Calu3 (cell line): ENCODE data around the gene LRMDA. TPM values are rescaled to one million over a fixed set of nuclear protein-coding genes. Genes with fewer than 3 reads are reported as not detected.

Experiments
- BruUV-seq: library from RNA; stranded (reverse); fragments of 400-500 nt; replicated peaks from 2 replicates; lab custom pipeline; 2021; lab: Mats Ljungman, UMichigan
- CTCF ChIA-PET: fragments of 300-600 bp; sonication (Branson Sonifier 250); formaldehyde crosslinking; loops from one replicate; lab custom pipeline; 2022; ENCODE audit warnings: antibody characterized with exemption; lab: Charles Lee
- DNase-seq: peaks from one replicate; pipeline ENCODE4 v3.0.0; 2022
- H3K27ac Mint-ChIP-seq: one replicate; pipeline ENCODE4 v1.8.0; 2022; ENCODE audit warnings: mixed read lengths; ENCODE audit not compliant: unreplicated experiment
- H3K27me3 Mint-ChIP-seq: one replicate; pipeline ENCODE4 v1.8.0; 2022; ENCODE audit warnings: mixed read lengths; ENCODE audit not compliant: unreplicated experiment
- H3K36me3 Mint-ChIP-seq: one replicate; pipeline ENCODE4 v1.8.0; 2022; ENCODE audit warnings: mild to moderate bottlenecking, moderate library complexity, mixed read lengths; ENCODE audit not compliant: insufficient read depth, unreplicated experiment
- H3K4me1 Mint-ChIP-seq: one replicate; pipeline ENCODE4 v1.8.0; 2022; ENCODE audit warnings: mild to moderate bottlenecking, low read depth, mixed read lengths; ENCODE audit not compliant: unreplicated experiment
- H3K4me3 Mint-ChIP-seq: one replicate; pipeline ENCODE4 v1.8.0; 2022; ENCODE audit warnings: mild to moderate bottlenecking, low read depth, moderate library complexity, mixed read lengths; ENCODE audit not compliant: unreplicated experiment
- H3K9me3 Mint-ChIP-seq: one replicate; pipeline ENCODE4 v1.8.0; 2022; ENCODE audit warnings: low read depth, mixed read lengths; ENCODE audit not compliant: unreplicated experiment
- intact Hi-C: fragments of 100-400 bp; cut with micrococcal nuclease; formaldehyde crosslinking; loops from one replicate; pipeline ENCODE4 v1.10.0; 2022; ENCODE audit not compliant: unreplicated experiment
- total RNA-seq: library from RNA; stranded (reverse); gene quantifications from 2 replicates; pipeline ENCODE4 v1.2.3, GENCODE V29; 2022
- TF ChIP-seq, protein P1 (sequence below): fragments of 200-600 bp; IDR thresholded peaks from one replicate; pipeline ENCODE4 v1.8.0; 2022; ENCODE audit warnings: antibody characterized with exemption; ENCODE audit not compliant: unreplicated experiment

Gene LRMDA
- total RNA-seq, 1 experiment from 2014 or later, result 7.6 TPM

DNA sequence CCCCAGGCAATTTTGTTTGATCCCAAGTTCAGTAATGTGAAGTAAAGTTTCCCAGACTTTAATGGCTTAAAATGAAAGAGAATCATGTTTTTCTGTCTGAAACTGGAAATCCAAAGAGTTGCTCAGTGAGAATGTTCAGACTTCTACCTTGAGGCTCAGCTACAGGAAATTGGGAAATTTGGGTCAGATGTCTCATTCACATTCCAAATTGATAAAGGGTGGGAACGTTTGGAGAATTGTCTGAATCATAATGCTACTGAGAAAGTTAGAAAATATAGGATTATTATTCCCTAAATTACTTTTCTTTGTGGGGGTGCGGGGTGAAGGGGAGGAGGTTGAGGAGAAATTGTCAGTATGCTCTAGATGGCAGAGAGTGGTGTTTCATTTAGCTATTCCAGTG is 773.9 kb downstream of the LRMDA start:
- Mint-ChIP-seq H3K27ac (no peak overlapping the region), H3K27me3 (no peaks in the 10 kb centered on the region), H3K36me3 (no peaks in the 10 kb centered on the region), H3K4me3 (no peak overlapping the region), H3K9me3 (peaks cover 13% of the 10 kb centered on the region), H3K4me1 (no peaks in the 10 kb centered on the region)
- DNase-seq, result no peak
- TF ChIP-seq, protein P1, sequence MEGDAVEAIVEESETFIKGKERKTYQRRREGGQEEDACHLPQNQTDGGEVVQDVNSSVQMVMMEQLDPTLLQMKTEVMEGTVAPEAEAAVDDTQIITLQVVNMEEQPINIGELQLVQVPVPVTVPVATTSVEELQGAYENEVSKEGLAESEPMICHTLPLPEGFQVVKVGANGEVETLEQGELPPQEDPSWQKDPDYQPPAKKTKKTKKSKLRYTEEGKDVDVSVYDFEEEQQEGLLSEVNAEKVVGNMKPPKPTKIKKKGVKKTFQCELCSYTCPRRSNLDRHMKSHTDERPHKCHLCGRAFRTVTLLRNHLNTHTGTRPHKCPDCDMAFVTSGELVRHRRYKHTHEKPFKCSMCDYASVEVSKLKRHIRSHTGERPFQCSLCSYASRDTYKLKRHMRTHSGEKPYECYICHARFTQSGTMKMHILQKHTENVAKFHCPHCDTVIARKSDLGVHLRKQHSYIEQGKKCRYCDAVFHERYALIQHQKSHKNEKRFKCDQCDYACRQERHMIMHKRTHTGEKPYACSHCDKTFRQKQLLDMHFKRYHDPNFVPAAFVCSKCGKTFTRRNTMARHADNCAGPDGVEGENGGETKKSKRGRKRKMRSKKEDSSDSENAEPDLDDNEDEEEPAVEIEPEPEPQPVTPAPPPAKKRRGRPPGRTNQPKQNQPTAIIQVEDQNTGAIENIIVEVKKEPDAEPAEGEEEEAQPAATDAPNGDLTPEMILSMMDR, result no peak
- BruUV-seq, result no TSS peak
- CTCF ChIA-PET, result no interaction called here
- intact Hi-C loops, result no loop called here

DNA sequence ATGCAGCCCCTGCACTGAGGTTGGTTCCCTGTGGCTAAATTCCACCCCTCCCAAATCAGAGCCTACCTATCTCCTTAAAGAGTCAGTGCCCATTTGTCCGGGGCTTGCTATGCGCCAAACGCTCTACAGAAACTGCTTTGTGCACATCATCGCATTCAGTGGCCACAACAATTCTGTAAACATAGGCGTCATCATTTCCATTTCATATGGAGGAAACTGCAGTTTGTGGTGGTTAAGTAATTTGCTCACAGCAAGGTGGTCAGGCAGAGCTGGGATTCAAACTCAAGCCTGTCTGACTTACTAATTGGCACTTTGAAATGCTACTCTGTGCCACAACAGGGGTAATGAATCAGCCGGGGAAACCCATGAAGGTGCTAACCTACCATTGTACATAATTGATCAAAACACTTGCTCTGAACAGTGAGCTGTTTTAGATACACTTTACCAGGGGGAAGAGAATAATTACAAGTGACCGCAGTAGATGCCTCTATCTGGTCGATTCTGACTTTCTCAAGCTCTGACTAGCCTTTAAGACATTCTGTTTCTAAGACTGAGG is 775.5 kb downstream of the LRMDA start:
- H3K4me1 Mint-ChIP-seq, result no peaks in the 10 kb centered on the region
- no peak overlapping the region for H3K4me3 Mint-ChIP-seq
- DNase-seq, result no peak
- intact Hi-C loops, result no loop called here
- H3K9me3 Mint-ChIP-seq, result peaks cover 19% of the 10 kb centered on the region
- no peaks in the 10 kb centered on the region for H3K27me3 Mint-ChIP-seq
- H3K36me3 Mint-ChIP-seq, result no peaks in the 10 kb centered on the region
- TF ChIP-seq, protein P1, result no peak
- no peak overlapping the region for H3K27ac Mint-ChIP-seq
- CTCF ChIA-PET, result no interaction called here
- no TSS peak for BruUV-seq

DNA sequence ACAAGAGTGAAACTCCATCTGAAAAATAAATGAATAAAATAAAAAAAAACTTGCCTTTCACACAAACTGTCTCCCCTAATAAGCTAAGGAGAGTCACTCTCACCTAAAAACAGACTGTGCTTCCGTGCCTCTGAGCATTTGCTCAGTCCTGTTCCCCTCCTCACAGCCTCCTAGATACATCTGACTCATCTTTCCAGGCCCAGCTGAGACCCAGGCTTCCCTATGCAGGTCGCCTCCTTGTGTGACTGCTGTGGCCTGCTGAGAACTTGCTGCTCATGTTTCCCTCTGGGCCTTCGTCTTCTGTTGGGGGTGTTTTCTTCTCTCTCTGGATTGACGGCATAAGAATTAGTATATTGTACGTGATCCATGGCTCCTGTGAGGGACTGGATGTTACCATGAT is 777.7 kb downstream of the LRMDA start:
- TF ChIP-seq, protein P1, result no peak
- no peaks in the 10 kb centered on the region for H3K36me3 Mint-ChIP-seq
- H3K4me1 Mint-ChIP-seq, result no peaks in the 10 kb centered on the region
- CTCF ChIA-PET, result no interaction called here
- no peak overlapping the region for H3K4me3 Mint-ChIP-seq
- no peak overlapping the region for H3K27ac Mint-ChIP-seq
- intact Hi-C loops, result no loop called here
- H3K9me3 Mint-ChIP-seq, result peaks cover 19% of the 10 kb centered on the region
- no peak for DNase-seq
- no TSS peak for BruUV-seq
- no peaks in the 10 kb centered on the region for H3K27me3 Mint-ChIP-seq

DNA sequence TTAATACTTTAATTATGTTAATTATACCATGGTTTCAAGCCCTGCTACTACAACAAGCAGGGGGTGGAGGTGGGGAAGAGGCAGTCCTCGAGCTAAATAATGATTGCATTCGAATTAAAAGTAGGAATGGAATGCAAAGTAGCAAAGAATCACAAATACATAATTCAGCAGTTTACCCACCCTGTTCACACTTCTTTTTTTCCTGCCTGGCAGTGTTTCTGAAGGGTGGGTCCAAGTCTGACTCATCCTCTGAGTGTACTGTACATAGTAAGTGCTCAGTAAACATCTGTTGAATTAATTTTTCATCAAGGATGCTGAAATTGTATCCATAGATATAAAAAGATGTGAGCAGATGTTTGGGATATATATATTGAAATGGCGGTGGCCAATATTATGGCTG is 778.8 kb downstream of the LRMDA start:
- Mint-ChIP-seq H3K27me3 (no peaks in the 10 kb centered on the region), H3K9me3 (peaks cover 16% of the 10 kb centered on the region), H3K4me3 (no peak overlapping the region), H3K36me3 (no peaks in the 10 kb centered on the region), H3K4me1 (no peaks in the 10 kb centered on the region), H3K27ac (no peak overlapping the region)
- CTCF ChIA-PET, result no interaction called here
- DNase-seq, result no peak
- BruUV-seq, result no TSS peak
- TF ChIP-seq, protein P1, result no peak
- intact Hi-C loops, result no loop called here
